Activated B cell treated with CpG ODN at 0.5 μM for 24 hours (primary cell): ENCODE data around the gene NYNRIN. TPM values are rescaled to one million over a fixed set of nuclear protein-coding genes. Genes with fewer than 3 reads are reported as not detected.

Experiments
- ATAC-seq: fragments of 200-7000 bp; cut with Tn5 transposase; one replicate; pipeline ENCODE4 v1.10.0; 2021; ENCODE audit warnings: low read depth, mild to moderate bottlenecking, moderate library complexity
- CTCF ChIA-PET: fragments of 350-600 bp; sonication (Branson Sonifier 250); formaldehyde crosslinking; loops from one replicate; lab custom pipeline; 2021; ENCODE audit warnings: antibody characterized with exemption; lab: Charles Lee
- POLR2A ChIA-PET: fragments of 350-600 bp; sonication (Branson Sonifier 250); formaldehyde crosslinking; loops from one replicate; lab custom pipeline; 2021; ENCODE audit warnings: antibody characterized with exemption; lab: Charles Lee
- DNase-seq: peaks from one replicate; pipeline ENCODE4 v3.0.0; 2022
- H3K27ac Mint-ChIP-seq: one replicate; pipeline ENCODE4 v1.8.0; 2020; ENCODE audit warnings: mixed read lengths
- H3K27me3 Mint-ChIP-seq: one replicate; pipeline ENCODE4 v1.8.0; 2021; ENCODE audit warnings: mixed read lengths
- H3K36me3 Mint-ChIP-seq: one replicate; pipeline ENCODE4 v1.8.0; 2021; ENCODE audit warnings: low read depth, mixed read lengths
- H3K4me1 Mint-ChIP-seq: one replicate; pipeline ENCODE4 v1.8.0; 2021; ENCODE audit warnings: mixed read lengths
- H3K4me3 Mint-ChIP-seq: one replicate; pipeline ENCODE4 v1.8.0; 2020; ENCODE audit warnings: mild to moderate bottlenecking, mixed read lengths
- H3K9me3 Mint-ChIP-seq: one replicate; pipeline ENCODE4 v1.8.0; 2020; ENCODE audit warnings: mixed read lengths
- intact Hi-C: fragments of 100-400 bp; cut with micrococcal nuclease; formaldehyde crosslinking; loops from one replicate; pipeline ENCODE4 v1.15.1; 2024
- total RNA-seq: library from RNA; stranded (reverse); gene quantifications from 2 replicates; pipeline ENCODE4 v1.2.3, GENCODE V29; 2022
- TF ChIP-seq, protein P1 (sequence below): fragments of 200-600 bp; IDR thresholded peaks from one replicate; pipeline ENCODE4 v1.8.0; 2022; ENCODE audit warnings: antibody characterized with exemption, mild to moderate bottlenecking

NYNRIN gene
- total RNA-seq, 1 donor from 2014 or later = 0.04 TPM

GRCh38 chr14:24363401-24363800 lies 35.4 kb upstream of the NYNRIN start:
- Mint-ChIP-seq H3K27me3 (peaks cover 6% of the 10 kb centered on the region), H3K36me3 (no peaks in the 10 kb centered on the region), H3K4me3 (no peak overlapping the region), H3K9me3 (no peaks in the 10 kb centered on the region), H3K4me1 (peaks cover 29% of the 10 kb centered on the region), H3K27ac (no peak overlapping the region)
- TF ChIP-seq, protein P1, sequence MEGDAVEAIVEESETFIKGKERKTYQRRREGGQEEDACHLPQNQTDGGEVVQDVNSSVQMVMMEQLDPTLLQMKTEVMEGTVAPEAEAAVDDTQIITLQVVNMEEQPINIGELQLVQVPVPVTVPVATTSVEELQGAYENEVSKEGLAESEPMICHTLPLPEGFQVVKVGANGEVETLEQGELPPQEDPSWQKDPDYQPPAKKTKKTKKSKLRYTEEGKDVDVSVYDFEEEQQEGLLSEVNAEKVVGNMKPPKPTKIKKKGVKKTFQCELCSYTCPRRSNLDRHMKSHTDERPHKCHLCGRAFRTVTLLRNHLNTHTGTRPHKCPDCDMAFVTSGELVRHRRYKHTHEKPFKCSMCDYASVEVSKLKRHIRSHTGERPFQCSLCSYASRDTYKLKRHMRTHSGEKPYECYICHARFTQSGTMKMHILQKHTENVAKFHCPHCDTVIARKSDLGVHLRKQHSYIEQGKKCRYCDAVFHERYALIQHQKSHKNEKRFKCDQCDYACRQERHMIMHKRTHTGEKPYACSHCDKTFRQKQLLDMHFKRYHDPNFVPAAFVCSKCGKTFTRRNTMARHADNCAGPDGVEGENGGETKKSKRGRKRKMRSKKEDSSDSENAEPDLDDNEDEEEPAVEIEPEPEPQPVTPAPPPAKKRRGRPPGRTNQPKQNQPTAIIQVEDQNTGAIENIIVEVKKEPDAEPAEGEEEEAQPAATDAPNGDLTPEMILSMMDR = no peak
- ATAC-seq = no peak
- intact Hi-C loops = no loop called here
- no peak for DNase-seq
- ChIA-PET POLR2A (interaction anchor here (3.7 kb wide), 1 partner anchor 67 kb away, joined by 19 read pairs; the partner anchor contains the start of genes CBLN3 and KHNYN), CTCF (interaction anchor here (1.0 to 3.0 kb wide), 3 partner anchors 30 to 73 kb away, joined by 4 to 16 read pairs (median 5); no protein-coding TSS in a partner anchor)

DNA sequence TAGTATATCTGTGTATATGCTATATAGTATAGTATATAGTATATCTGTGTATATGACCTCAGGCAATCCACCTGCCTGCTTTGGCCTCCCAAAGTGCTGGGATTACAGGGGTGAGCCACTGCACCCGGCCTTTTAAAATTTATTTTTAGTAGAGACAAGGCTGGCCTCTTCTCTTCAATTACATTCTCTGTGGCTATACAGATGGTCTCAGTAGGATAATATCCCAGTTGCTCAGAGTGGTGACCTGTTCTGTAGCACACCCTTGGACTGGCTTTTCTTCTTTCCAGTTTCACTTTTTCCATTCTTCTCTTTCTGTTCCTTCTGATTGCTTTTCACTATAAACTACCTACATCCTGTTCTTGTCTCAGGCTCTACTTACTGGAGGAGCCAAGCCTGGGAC lies 34.0 kb upstream of the NYNRIN start:
- Mint-ChIP-seq H3K4me3 (no peak overlapping the region), H3K36me3 (no peaks in the 10 kb centered on the region), H3K4me1 (peaks cover 33% of the 10 kb centered on the region), H3K27me3 (peaks cover 8% of the 10 kb centered on the region), H3K9me3 (no peaks in the 10 kb centered on the region), H3K27ac (no peak overlapping the region)
- ATAC-seq = no peak
- ChIA-PET CTCF (interaction anchor here (0.7 to 2.3 kb wide), 9 partner anchors 13 to 79 kb away, joined by 3 to 108 read pairs (median 16); partner anchors contain the start of genes ADCY4, CBLN3, KHNYN and RIPK3), POLR2A (interaction anchor here (0.9 to 4.2 kb wide), 4 partner anchors 49 to 72 kb away, joined by 3 to 257 read pairs (median 22); partner anchors contain the start of genes CBLN3 and KHNYN)
- DNase-seq = no peak
- intact Hi-C loops = loop anchor here (1.0 to 5.0 kb wide), 8 partner anchors 25 to 314 kb away; partner anchors contain the start of genes RABGGTA and SDR39U1
- TF ChIP-seq, protein P1 = no peak

DNA sequence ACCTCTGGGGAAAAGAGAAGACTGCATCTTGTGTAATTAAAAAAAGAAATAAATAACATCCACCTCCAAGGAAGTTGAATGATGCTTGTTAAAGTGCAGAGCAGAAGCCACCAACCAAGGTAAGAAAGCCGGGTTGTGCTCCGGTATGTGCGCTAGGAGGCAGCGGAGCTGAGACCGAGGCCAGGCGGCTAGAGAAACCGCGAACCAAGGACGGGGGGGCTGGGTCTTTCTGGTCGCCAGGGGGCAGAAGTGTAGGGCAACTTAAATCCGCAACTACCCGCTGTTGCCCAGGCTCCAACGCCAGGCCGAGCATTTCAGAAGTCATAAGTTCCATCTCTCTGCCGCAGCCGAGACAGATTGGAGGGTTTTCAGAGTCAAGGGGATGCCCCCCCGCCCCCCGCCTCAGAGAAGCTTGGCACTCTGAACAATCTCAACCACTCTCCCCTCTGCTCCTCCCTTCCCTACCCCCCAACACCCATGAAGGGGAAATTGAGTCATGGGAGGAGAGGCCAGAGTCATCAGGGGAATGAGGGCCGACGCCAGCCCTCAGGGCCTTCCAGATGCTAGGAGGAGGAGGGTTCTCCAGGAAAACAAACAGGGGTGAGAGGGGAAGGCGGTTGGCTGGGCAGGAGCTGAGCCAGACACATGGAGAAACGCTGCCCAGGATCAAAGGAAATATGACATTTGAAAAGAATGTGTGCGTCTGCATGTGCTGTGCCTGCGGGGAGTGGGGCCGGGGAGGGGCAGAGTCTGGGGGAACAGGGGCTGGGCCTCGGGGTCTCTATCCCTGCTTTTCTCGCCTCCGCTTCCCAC lies 33.0 kb upstream of the NYNRIN start:
- DNase-seq (peak; percentile 68), ATAC-seq (peak; percentile 51)
- Mint-ChIP-seq H3K4me3 (peak overlapping the region; percentile 85), H3K36me3 (no peaks in the 10 kb centered on the region), H3K27me3 (peaks cover 8% of the 10 kb centered on the region), H3K27ac (peak overlapping the region; percentile 72), H3K9me3 (no peaks in the 10 kb centered on the region), H3K4me1 (peaks cover 33% of the 10 kb centered on the region)
- TF ChIP-seq, protein P1 = no peak
- ChIA-PET CTCF (interaction anchor here (0.7 to 2.3 kb wide), 16 partner anchors 13 to 78 kb away, joined by 3 to 108 read pairs (median 4); partner anchors contain the start of genes ADCY4, CBLN3, KHNYN and RIPK3), POLR2A (interaction anchor here (0.6 to 4.2 kb wide), 26 partner anchors 11 to 1496 kb away, joined by 3 to 257 read pairs (median 6); partner anchors contain the start of genes ADCY4, CBLN3, DCAF11 and KHNYN)
- intact Hi-C loops = loop anchor here (1.0 to 5.0 kb wide), 9 partner anchors 26 to 313 kb away; partner anchors contain the start of genes RABGGTA, SDR39U1 and TINF2

GRCh38 chr14:24366413-24366720 lies 32.4 kb upstream of the NYNRIN start:
- CTCF ChIA-PET = interaction anchor here (0.6 to 2.3 kb wide), 11 partner anchors 12 to 76 kb away, joined by 3 to 108 read pairs (median 7); partner anchors contain the start of genes ADCY4, CBLN3, KHNYN and RIPK3
- Mint-ChIP-seq H3K4me1 (peaks cover 33% of the 10 kb centered on the region), H3K4me3 (peak overlapping the region; percentile 85), H3K27me3 (peaks cover 8% of the 10 kb centered on the region), H3K36me3 (no peaks in the 10 kb centered on the region), H3K27ac (peak overlapping the region; percentile 72), H3K9me3 (no peaks in the 10 kb centered on the region)
- DNase-seq (no peak), ATAC-seq (no peak)
- POLR2A ChIA-PET = interaction anchor here (0.6 to 4.2 kb wide), 27 partner anchors 8 to 1497 kb away, joined by 3 to 257 read pairs (median 6); partner anchors contain the start of genes ADCY4, CBLN3, DCAF11 and KHNYN
- TF ChIP-seq, protein P1 = no peak
- intact Hi-C loops = loop anchor here (1.0 to 5.0 kb wide), 2 partner anchors 94 to 124 kb away; partner anchors contain the start of genes RABGGTA and TINF2
